ENCODE results near the gene TNS1.

Gene TNS1

GRCh38 chr2:217899231-217900009 is 103.4 kb downstream of the TNS1 start:
- no peak for DNase-seq (ENCODE audit: low read depth, low spot score)

GRCh38 chr2:217897816-217898806 is 104.7 kb downstream of the TNS1 start:
- no peak for DNase-seq (ENCODE audit: low read depth, low spot score)

GRCh38 chr2:217897091-217897715 is 105.6 kb downstream of the TNS1 start:
- DNase-seq (ENCODE audit: low read depth, low spot score) = no peak

- no peak for DNase-seq (ENCODE audit: low read depth, low spot score)
Observed at GRCh38 chr2:217895070-217895635, 107.6 kb downstream of the TNS1 start.

GRCh38 chr2:217893440-217893839 is 109.4 kb downstream of the TNS1 start:
- no peak for DNase-seq (ENCODE audit: low read depth, low spot score)

GRCh38 chr2:217892560-217892959 is 110.2 kb downstream of the TNS1 start:
- no peak for DNase-seq (ENCODE audit: low read depth, low spot score)

GRCh38 chr2:217890445-217890844 is 112.3 kb downstream of the TNS1 start:
- DNase-seq (ENCODE audit: low read depth, low spot score) = peak; percentile 94

GRCh38 chr2:217889656-217890055 is 113.1 kb downstream of the TNS1 start:
- no peak for DNase-seq (ENCODE audit: low read depth, low spot score)

- DNase-seq (ENCODE audit: low read depth, low spot score) = no peak
Observed at GRCh38 chr2:217887841-217888701, 114.7 kb downstream of the TNS1 start.

GRCh38 chr2:217886720-217887309 is 116.0 kb downstream of the TNS1 start:
- no peak for DNase-seq (ENCODE audit: low read depth, low spot score)

- DNase-seq (ENCODE audit: low read depth, low spot score) = no peak
Observed at GRCh38 chr2:217886091-217886490, 116.7 kb downstream of the TNS1 start.

GRCh38 chr2:217884985-217885384 is 117.8 kb downstream of the TNS1 start:
- DNase-seq (ENCODE audit: low read depth, low spot score) = no peak

- DNase-seq (ENCODE audit: low read depth, low spot score) = peak; percentile 90
Observed at GRCh38 chr2:217880891-217881290, 121.9 kb downstream of the TNS1 start.

GRCh38 chr2:217880287-217880889 is 122.4 kb downstream of the TNS1 start:
- no peak for DNase-seq (ENCODE audit: low read depth, low spot score)

- no peak for DNase-seq (ENCODE audit: low read depth, low spot score)
Observed at GRCh38 chr2:217878915-217879590, 123.7 kb downstream of the TNS1 start.

- DNase-seq (ENCODE audit: low read depth, low spot score) = no peak
Observed at GRCh38 chr2:217877866-217878265, 124.9 kb downstream of the TNS1 start.

GRCh38 chr2:217876253-217876570 is 126.6 kb downstream of the TNS1 start:
- DNase-seq (ENCODE audit: low read depth, low spot score) = no peak

- no peak for DNase-seq (ENCODE audit: low read depth, low spot score)
Observed at GRCh38 chr2:217875556-217876252, 127.1 kb downstream of the TNS1 start.

- no peak for DNase-seq (ENCODE audit: low read depth, low spot score)
Observed at GRCh38 chr2:217875138-217875537, 127.7 kb downstream of the TNS1 start.

Measured in brain pericyte (primary cell).